ENCODE results near the gene ORMDL2. TPM values are rescaled to one million over a fixed set of nuclear protein-coding genes. Genes with fewer than 3 reads are reported as not detected.
A peak's percentile ranks its signal among the peaks of the same experiment; 100 is the strongest.

ORMDL2 gene
- total RNA-seq, 1 donor from 2014 or later: 49.2 TPM

GRCh38 chr12:55809274-55809673 is 8.6 kb upstream of the ORMDL2 start:
- no peak overlapping the region for H3K4me3 ChIP-seq
- DNase-seq: no peak
- no peaks in the 10 kb centered on the region for H3K27me3 ChIP-seq
- H3K27ac ChIP-seq: no peak overlapping the region
- H3K9me3 ChIP-seq: no peaks in the 10 kb centered on the region
- ATAC-seq: no peak
- intact Hi-C loops (cut with DNase I): no loop called here
- TF ChIP-seq CTCF (IDR thresholded peaks at IDR 0.05): no peak
- H3K4me1 ChIP-seq: no peaks in the 10 kb centered on the region
- H3K36me3 ChIP-seq: peaks cover 41% of the 10 kb centered on the region

GRCh38 chr12:55812088-55812487 is 5.8 kb upstream of the ORMDL2 start:
- no peaks in the 10 kb centered on the region for H3K9me3 ChIP-seq
- peaks cover 44% of the 10 kb centered on the region for H3K36me3 ChIP-seq
- intact Hi-C loops (cut with DNase I): no loop called here
- H3K27me3 ChIP-seq: no peaks in the 10 kb centered on the region
- H3K4me3 ChIP-seq: no peak overlapping the region
- peaks cover 22% of the 10 kb centered on the region for H3K4me1 ChIP-seq
- no peak for DNase-seq
- TF ChIP-seq CTCF (IDR thresholded peaks at IDR 0.05): no peak
- ATAC-seq: no peak
- H3K27ac ChIP-seq: no peak overlapping the region

GRCh38 chr12:55814257-55814656 is 3.6 kb upstream of the ORMDL2 start:
- no peak for TF ChIP-seq CTCF (IDR thresholded peaks at IDR 0.05)
- no peak overlapping the region for H3K27ac ChIP-seq
- no peaks in the 10 kb centered on the region for H3K9me3 ChIP-seq
- H3K4me3 ChIP-seq: no peak overlapping the region
- ATAC-seq (no peak), DNase-seq (no peak)
- H3K4me1 ChIP-seq: peaks cover 30% of the 10 kb centered on the region
- no peaks in the 10 kb centered on the region for H3K27me3 ChIP-seq
- intact Hi-C loops (cut with DNase I): no loop called here
- peaks cover 34% of the 10 kb centered on the region for H3K36me3 ChIP-seq

- DNase-seq: no peak
- no peaks in the 10 kb centered on the region for H3K27me3 ChIP-seq
- TF ChIP-seq CTCF (IDR thresholded peaks at IDR 0.05): no peak
- ATAC-seq: no peak
- H3K27ac ChIP-seq: no peak overlapping the region
- peaks cover 40% of the 10 kb centered on the region for H3K36me3 ChIP-seq
- H3K4me1 ChIP-seq: peaks cover 30% of the 10 kb centered on the region
- H3K4me3 ChIP-seq: no peak overlapping the region
- intact Hi-C loops (cut with DNase I): no loop called here
- no peaks in the 10 kb centered on the region for H3K9me3 ChIP-seq
Measured at GRCh38 chr12:55815473-55815872, 2.4 kb upstream of the ORMDL2 start.

- H3K4me3 ChIP-seq: peak overlapping the region; percentile 76
- no peak for TF ChIP-seq CTCF (IDR thresholded peaks at IDR 0.05)
- ATAC-seq (no peak), DNase-seq (no peak)
- H3K27me3 ChIP-seq: no peaks in the 10 kb centered on the region
- peaks cover 54% of the 10 kb centered on the region for H3K36me3 ChIP-seq
- intact Hi-C loops (cut with DNase I): no loop called here
- H3K9me3 ChIP-seq: no peaks in the 10 kb centered on the region
- peaks cover 30% of the 10 kb centered on the region for H3K4me1 ChIP-seq
- H3K27ac ChIP-seq: peak overlapping the region; percentile 89
Measured at GRCh38 chr12:55816881-55817344, 928 bp upstream of the ORMDL2 start.

- DNase-seq (no peak), ATAC-seq (peak; percentile 58)
- intact Hi-C loops (cut with DNase I): no loop called here
- Histone ChIP-seq H3K27me3 (no peaks in the 10 kb centered on the region), H3K36me3 (peaks cover 62% of the 10 kb centered on the region), H3K9me3 (no peaks in the 10 kb centered on the region), H3K4me1 (peaks cover 30% of the 10 kb centered on the region), H3K4me3 (peak overlapping the region; percentile 76), H3K27ac (peak overlapping the region; percentile 75)
- no peak for TF ChIP-seq CTCF (IDR thresholded peaks at IDR 0.05)
Measured at GRCh38 chr12:55818140-55818728, 393 bp downstream of the ORMDL2 start.
